ENCODE results near the gene MED17. TPM values are rescaled to one million over a fixed set of nuclear protein-coding genes. Genes with fewer than 3 reads are reported as not detected.

The MED17 gene
- total RNA-seq, 2 experiments from 2014 or later, result 23.0 to 33.3 TPM

DNA sequence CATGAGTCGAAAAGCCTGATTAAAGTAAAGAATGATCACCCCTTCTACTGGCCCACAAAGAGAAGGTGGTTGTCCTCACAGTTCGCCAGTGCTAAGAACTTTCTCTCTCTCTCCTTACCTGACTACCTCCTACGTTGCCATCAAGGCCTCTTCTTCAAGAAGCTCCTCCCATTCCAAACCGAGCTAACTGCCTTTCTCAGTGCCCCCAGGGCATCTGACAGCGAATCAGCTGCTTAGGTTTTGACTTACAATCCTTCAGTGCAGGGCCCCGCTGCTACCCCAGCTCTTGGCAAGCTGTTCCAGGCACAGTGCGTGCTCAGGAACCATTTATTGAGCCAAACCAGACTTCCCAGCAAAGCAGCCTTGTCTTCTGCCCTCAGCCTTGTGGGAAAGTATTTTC is 60.5 kb downstream of the MED17 start:
- DNase-seq (ENCODE audit: low spot score), result no peak
- POLR2A ChIA-PET, result no interaction called here
- Histone ChIP-seq H4K20me1 (ENCODE audit: insufficient read depth, low read length) (no peaks in the 10 kb centered on the region), H3K27ac (ENCODE audit: low read depth, low read length, poor library complexity, severe bottlenecking) (no peak overlapping the region), H3K9me2 (ENCODE audit: insufficient read depth, low read length) (no peaks in the 10 kb centered on the region), H3K9me3 (ENCODE audit: low read length) (no peaks in the 10 kb centered on the region), H3K79me2 (ENCODE audit: insufficient read depth, low read depth, low read length) (no peaks in the 10 kb centered on the region), H3K4me2 (ENCODE audit: low read length) (no peak overlapping the region), H3K4me3 (ENCODE audit: low read depth, low read length, poor library complexity, severe bottlenecking) (no peak overlapping the region), H3K4me1 (ENCODE audit: insufficient read depth, low read length, poor library complexity, severe bottlenecking) (no peaks in the 10 kb centered on the region), H2AFZ (ENCODE audit: low read length) (no peak overlapping the region), H3K36me3 (ENCODE audit: insufficient read depth, low read length) (no peaks in the 10 kb centered on the region)
- intact Hi-C loops (cut with micrococcal nuclease; ENCODE audit: unreplicated experiment), result no loop called here
- CTCF ChIA-PET (ENCODE audit: unreplicated experiment), result no interaction called here
- TF ChIP-seq CTCF (conservative IDR thresholded peaks at IDR 0.05; ENCODE audit: low read length) (no peak), EZH2phosphoT487 (IDR thresholded peaks at IDR 0.05; ENCODE audit: borderline replicate concordance, low read depth, low read length) (no peak)
- no TSS peak for BruUV-seq (replicated peaks)

- no peak overlapping the region for H3K27ac ChIP-seq (ENCODE audit: low read depth, low read length, poor library complexity, severe bottlenecking)
- BruUV-seq (replicated peaks), result no TSS peak
- H3K9me3 ChIP-seq (ENCODE audit: low read length), result no peaks in the 10 kb centered on the region
- H3K79me2 ChIP-seq (ENCODE audit: insufficient read depth, low read depth, low read length), result no peaks in the 10 kb centered on the region
- no peaks in the 10 kb centered on the region for H3K4me1 ChIP-seq (ENCODE audit: insufficient read depth, low read length, poor library complexity, severe bottlenecking)
- no peak overlapping the region for H3K4me3 ChIP-seq (ENCODE audit: low read depth, low read length, poor library complexity, severe bottlenecking)
- H3K9me2 ChIP-seq (ENCODE audit: insufficient read depth, low read length), result no peaks in the 10 kb centered on the region
- TF ChIP-seq EZH2phosphoT487 (IDR thresholded peaks at IDR 0.05; ENCODE audit: borderline replicate concordance, low read depth, low read length) (no peak), CTCF (conservative IDR thresholded peaks at IDR 0.05; ENCODE audit: low read length) (no peak)
- no peak overlapping the region for H2AFZ ChIP-seq (ENCODE audit: low read length)
- H3K4me2 ChIP-seq (ENCODE audit: low read length), result no peak overlapping the region
- CTCF ChIA-PET (ENCODE audit: unreplicated experiment), result no interaction called here
- intact Hi-C loops (cut with micrococcal nuclease; ENCODE audit: unreplicated experiment), result no loop called here
- no peak for DNase-seq (ENCODE audit: low spot score)
- H3K36me3 ChIP-seq (ENCODE audit: insufficient read depth, low read length), result no peaks in the 10 kb centered on the region
- POLR2A ChIA-PET, result no interaction called here
- no peaks in the 10 kb centered on the region for H4K20me1 ChIP-seq (ENCODE audit: insufficient read depth, low read length)
Observed at GRCh38 chr11:93845181-93846092, 61.4 kb downstream of the MED17 start.

GRCh38 chr11:93846411-93846810 is 62.3 kb downstream of the MED17 start:
- ChIA-PET POLR2A (no interaction called here), CTCF (ENCODE audit: unreplicated experiment) (no interaction called here)
- no peak overlapping the region for H3K4me2 ChIP-seq (ENCODE audit: low read length)
- no peak for DNase-seq (ENCODE audit: low spot score)
- TF ChIP-seq EZH2phosphoT487 (IDR thresholded peaks at IDR 0.05; ENCODE audit: borderline replicate concordance, low read depth, low read length) (no peak), CTCF (conservative IDR thresholded peaks at IDR 0.05; ENCODE audit: low read length) (no peak)
- H3K36me3 ChIP-seq (ENCODE audit: insufficient read depth, low read length), result no peaks in the 10 kb centered on the region
- H3K4me3 ChIP-seq (ENCODE audit: low read depth, low read length, poor library complexity, severe bottlenecking), result no peak overlapping the region
- H3K79me2 ChIP-seq (ENCODE audit: insufficient read depth, low read depth, low read length), result no peaks in the 10 kb centered on the region
- H2AFZ ChIP-seq (ENCODE audit: low read length), result no peak overlapping the region
- no peaks in the 10 kb centered on the region for H3K9me3 ChIP-seq (ENCODE audit: low read length)
- intact Hi-C loops (cut with micrococcal nuclease; ENCODE audit: unreplicated experiment), result no loop called here
- no TSS peak for BruUV-seq (replicated peaks)
- no peaks in the 10 kb centered on the region for H4K20me1 ChIP-seq (ENCODE audit: insufficient read depth, low read length)
- H3K9me2 ChIP-seq (ENCODE audit: insufficient read depth, low read length), result no peaks in the 10 kb centered on the region
- no peaks in the 10 kb centered on the region for H3K4me1 ChIP-seq (ENCODE audit: insufficient read depth, low read length, poor library complexity, severe bottlenecking)
- H3K27ac ChIP-seq (ENCODE audit: low read depth, low read length, poor library complexity, severe bottlenecking), result no peak overlapping the region
